Rectal smooth muscle tissue (tissue), 1 donor: ENCODE results near the gene SMIM13.

Experiments used
- H3K27ac ChIP-seq: one replicate; pipeline ENCODE4 v1.7.0; 2013; ENCODE audit warnings: low read depth, low read length, inconsistent platforms
- H3K27me3 ChIP-seq: one replicate; pipeline ENCODE4 v1.7.0; 2013; ENCODE audit warnings: low read length; ENCODE audit not compliant: control insufficient read depth, insufficient read depth
- H3K36me3 ChIP-seq: one replicate; pipeline ENCODE4 v1.7.0; 2013; ENCODE audit warnings: low read length; ENCODE audit not compliant: control insufficient read depth, insufficient read depth
- H3K4me1 ChIP-seq: one replicate; pipeline ENCODE4 v1.7.0; 2013; ENCODE audit warnings: low read length; ENCODE audit not compliant: control insufficient read depth, insufficient read depth
- H3K4me3 ChIP-seq: one replicate; pipeline ENCODE4 v1.7.0; 2013; ENCODE audit warnings: low read length
- H3K9ac ChIP-seq: one replicate; pipeline ENCODE4 v1.7.0; 2013; ENCODE audit warnings: low read length

The SMIM13 gene

DNA sequence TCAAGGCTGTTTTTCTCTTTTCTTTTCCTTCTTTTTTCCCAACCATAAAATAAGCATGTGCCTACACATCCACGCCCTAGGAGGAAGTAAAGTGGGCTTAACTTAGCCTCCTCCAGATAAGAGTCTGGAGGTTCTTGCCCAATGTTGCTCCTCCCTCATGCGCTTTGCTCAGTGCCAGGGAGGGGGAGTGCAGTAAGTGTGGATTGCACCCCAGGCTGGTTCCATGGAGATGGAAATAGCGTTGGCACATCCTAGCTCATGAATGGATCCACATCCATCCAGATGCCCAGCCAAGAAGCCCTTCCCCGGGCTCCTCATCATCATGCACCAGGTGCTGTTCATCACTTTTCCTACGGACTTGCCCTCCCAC lies 80.6 kb downstream of the SMIM13 start:
- H3K4me1 ChIP-seq: no peaks in the 10 kb centered on the region
- no peak overlapping the region for H3K9ac ChIP-seq
- H3K36me3 ChIP-seq: no peaks in the 10 kb centered on the region
- no peak overlapping the region for H3K4me3 ChIP-seq
- no peaks in the 10 kb centered on the region for H3K27me3 ChIP-seq
- no peak overlapping the region for H3K27ac ChIP-seq

DNA sequence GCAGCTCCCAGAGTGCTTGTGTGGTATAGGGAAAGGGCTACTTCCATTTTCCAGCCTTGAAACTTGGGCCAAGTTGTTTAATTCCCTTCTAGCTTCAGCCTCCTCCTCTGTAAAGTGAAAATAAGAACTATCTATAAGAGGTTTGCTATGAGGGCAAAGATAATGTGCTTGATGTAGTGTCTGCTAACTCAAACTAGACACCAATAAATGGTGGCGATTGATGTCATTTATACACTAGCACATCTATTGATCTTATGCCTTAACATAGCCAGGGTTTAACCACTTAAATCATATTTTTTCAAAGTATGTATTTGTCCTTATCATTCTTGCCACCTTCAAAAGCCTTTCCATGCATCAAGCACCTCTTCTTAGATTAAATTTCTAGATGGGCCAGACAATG lies 83.6 kb downstream of the SMIM13 start:
- no peak overlapping the region for H3K27ac ChIP-seq
- H3K9ac ChIP-seq: no peak overlapping the region
- no peak overlapping the region for H3K4me3 ChIP-seq
- H3K27me3 ChIP-seq: no peaks in the 10 kb centered on the region
- H3K4me1 ChIP-seq: no peaks in the 10 kb centered on the region
- no peaks in the 10 kb centered on the region for H3K36me3 ChIP-seq

DNA sequence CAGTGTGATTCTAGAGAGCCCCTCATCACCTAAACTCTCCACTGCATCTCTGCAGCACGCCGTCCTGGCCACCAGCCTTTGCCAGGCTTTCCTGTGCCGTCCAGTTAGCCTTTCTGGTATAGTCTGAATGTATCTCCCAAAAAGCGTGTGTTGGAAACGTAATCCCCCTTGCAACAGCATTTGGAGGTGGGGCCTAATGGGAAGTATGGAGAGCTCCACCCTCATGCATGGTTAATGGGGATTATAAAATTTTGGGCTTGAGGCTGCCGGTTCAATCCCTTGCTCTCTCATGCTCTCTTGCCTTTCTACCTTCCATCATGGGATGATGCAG lies 85.4 kb downstream of the SMIM13 start:
- H3K4me1 ChIP-seq: no peaks in the 10 kb centered on the region
- H3K36me3 ChIP-seq: no peaks in the 10 kb centered on the region

DNA sequence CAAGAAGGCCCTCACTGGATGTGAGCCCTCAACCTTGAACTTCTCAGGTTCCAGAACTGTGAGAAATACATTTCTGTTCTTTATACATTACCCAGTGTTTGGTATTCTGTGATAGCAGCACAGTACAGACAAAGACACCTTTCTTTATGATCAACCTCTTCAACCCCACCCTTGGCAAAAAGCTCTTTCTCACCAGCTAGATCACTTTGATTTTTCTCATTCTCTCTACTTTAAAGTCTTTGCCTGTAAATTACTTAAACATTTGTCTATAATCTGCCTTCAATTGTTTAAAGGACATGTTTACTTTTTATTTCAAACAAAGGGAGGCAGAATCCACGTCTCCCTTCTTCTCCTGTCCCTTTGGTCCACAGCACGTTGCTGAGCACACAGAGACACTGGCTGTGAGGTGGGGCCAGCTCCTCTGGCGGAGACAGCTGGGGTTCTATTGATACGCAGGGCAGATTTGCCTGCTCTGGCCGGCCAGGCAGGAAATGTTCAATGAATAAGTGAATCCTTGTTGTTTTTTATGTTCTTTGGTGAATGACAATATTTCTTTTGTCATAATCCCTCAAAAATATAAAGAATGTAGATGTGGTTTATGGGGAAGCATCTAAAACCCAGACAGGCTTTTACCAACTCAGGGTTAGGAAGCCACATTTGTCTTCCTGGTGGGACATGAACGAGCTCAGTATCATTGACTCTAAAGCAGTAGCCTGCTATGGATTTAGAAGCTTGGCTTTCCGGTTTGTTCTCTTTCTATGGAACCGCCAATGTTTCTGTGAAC lies 86.0 kb downstream of the SMIM13 start:
- no peaks in the 10 kb centered on the region for H3K27me3 ChIP-seq
- no peak overlapping the region for H3K27ac ChIP-seq
- no peaks in the 10 kb centered on the region for H3K36me3 ChIP-seq
- H3K9ac ChIP-seq: no peak overlapping the region
- H3K4me3 ChIP-seq: no peak overlapping the region
- no peaks in the 10 kb centered on the region for H3K4me1 ChIP-seq

More for the DNA sequence above, 85.4 kb downstream of the SMIM13 start:
- H3K9ac ChIP-seq: no peak overlapping the region
- H3K27ac ChIP-seq: no peak overlapping the region
- H3K4me3 ChIP-seq: no peak overlapping the region
- H3K27me3 ChIP-seq: no peaks in the 10 kb centered on the region

DNA sequence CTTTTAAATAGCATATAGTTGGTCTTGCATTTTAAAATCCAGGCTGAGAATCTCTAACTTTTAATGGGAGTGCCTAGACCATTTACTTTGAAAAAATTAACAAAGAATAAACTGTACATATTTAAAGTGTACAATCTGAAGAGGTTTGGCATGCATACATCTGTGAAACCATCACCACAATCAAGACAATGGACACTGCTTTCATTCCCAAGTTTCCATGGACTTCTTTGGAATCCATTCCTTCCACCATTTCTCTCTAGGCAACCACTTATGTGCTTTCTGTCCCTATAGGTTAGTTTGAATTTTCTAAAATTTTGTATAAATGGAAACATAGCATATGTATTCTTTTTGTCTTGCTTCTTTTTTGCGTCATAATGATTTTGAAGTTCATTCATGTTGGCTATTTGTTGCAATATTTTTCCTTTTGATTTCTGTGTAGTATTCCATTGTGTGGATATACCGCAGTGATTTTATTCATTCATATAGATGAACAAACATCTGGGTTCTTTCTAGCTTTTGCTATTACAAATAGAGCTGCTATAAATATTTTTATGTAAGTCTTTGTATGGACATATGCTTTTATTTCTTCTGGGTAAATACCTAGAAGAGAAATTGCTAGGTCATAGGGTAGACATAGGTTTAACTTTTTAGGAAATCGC lies 88.0 kb downstream of the SMIM13 start:
- no peaks in the 10 kb centered on the region for H3K4me1 ChIP-seq
- no peak overlapping the region for H3K27ac ChIP-seq
- no peak overlapping the region for H3K4me3 ChIP-seq
- H3K27me3 ChIP-seq: no peaks in the 10 kb centered on the region
- no peak overlapping the region for H3K9ac ChIP-seq
- peaks cover 10% of the 10 kb centered on the region for H3K36me3 ChIP-seq

DNA sequence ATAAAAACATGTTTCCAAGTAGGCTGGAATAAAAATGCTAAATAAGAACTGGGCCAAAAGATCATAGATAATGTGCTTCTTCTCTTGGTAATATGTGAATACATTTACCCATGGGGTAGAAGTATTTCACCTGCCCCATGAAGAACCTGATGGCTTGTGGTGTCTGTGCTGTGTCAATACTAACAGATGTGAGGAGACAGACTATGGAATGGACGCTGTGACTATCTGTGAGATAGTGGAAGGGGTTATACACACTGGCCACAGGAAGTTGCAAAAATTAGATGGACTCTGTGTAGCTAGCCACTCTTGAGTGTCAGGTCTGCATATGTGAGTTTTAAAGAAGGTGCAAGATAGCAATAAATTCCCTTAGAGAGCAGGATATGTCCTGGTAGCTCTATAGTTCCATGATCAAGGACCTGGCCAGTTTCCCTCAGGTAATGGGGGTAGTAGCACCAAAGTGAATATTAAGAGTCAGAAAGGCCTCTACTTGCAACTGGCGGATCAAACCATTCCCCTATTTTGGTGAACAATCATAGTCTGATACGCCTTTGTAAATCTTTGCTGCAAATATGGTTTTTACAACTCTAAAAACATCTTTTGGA lies 90.2 kb downstream of the SMIM13 start:
- no peak overlapping the region for H3K4me3 ChIP-seq
- H3K27me3 ChIP-seq: no peaks in the 10 kb centered on the region
- peaks cover 13% of the 10 kb centered on the region for H3K36me3 ChIP-seq
- no peak overlapping the region for H3K27ac ChIP-seq
- no peak overlapping the region for H3K9ac ChIP-seq
- no peaks in the 10 kb centered on the region for H3K4me1 ChIP-seq

DNA sequence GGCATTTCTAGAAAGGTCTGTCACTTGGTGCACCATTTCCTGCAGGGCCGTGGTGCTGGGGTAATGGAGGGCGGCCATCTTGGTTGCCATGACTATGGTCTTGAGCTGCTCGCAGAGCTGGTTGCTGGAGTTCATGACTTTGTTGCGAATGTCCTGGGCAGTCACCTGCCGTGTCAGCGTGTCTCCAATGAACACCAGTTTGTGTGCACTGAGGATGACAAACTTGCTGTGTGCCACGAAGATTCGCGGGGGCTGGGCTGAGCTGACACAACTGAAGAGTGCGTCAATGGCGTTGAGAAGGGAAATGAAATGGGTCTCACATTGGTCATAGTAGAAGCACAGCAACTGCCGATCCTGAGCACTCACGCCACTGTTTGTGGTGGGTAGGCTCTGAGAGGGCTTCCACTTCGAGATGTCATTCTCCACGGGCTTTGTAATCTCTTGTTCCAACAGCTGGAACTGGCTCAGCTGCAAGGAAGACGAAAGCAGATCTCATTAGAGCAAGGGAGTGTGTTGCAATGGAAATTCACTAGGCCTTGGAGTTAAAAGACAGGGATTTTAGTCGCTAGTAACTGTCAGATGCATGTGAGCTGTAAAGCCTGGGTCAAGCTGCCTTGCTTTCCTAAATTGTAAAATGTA lies 91.7 kb downstream of the SMIM13 start:
- Histone ChIP-seq H3K27me3 (no peaks in the 10 kb centered on the region), H3K4me1 (no peaks in the 10 kb centered on the region), H3K36me3 (peaks cover 21% of the 10 kb centered on the region)

DNA sequence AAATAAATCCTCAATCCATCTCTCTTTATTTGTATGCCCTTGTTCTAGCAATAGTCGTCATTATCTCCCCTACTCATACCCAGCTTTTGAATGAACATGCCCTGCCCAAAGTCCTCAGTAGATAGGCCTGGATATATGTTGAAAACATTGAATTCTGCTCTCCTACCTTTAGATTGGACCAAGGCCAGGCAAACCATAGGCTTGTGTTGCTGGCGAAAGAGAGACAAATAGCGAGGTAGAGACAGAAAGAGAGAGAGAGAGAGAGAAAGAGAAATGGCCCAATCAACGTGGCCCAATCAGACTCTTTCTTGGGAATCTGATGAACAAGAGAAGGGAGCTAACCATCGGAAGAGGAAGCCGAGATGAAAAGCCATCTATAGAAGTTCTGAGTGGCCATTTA lies 93.7 kb downstream of the SMIM13 start:
- Histone ChIP-seq H3K4me1 (no peaks in the 10 kb centered on the region), H3K27me3 (no peaks in the 10 kb centered on the region), H3K4me3 (no peak overlapping the region), H3K27ac (no peak overlapping the region), H3K36me3 (peaks cover 26% of the 10 kb centered on the region), H3K9ac (no peak overlapping the region)

More for the DNA sequence above, 91.7 kb downstream of the SMIM13 start:
- Histone ChIP-seq H3K4me3 (no peak overlapping the region), H3K27ac (no peak overlapping the region), H3K9ac (no peak overlapping the region)
